ENCODE measurements around the gene KCND1. TPM values are rescaled to one million over a fixed set of nuclear protein-coding genes. Genes with fewer than 3 reads are reported as not detected.

KCND1 gene
- total RNA-seq, 1 experiment from 2014 or later, result 0.51 TPM

- no peak for TF ChIP-seq EZH2 (IDR thresholded peaks at IDR 0.05; ENCODE audit: low read length, unreplicated experiment)
- TF ChIP-seq CTCF (conservative IDR thresholded peaks at IDR 0.05; ENCODE audit: low read depth, low read length), result no peak
- no peak for TF ChIP-seq EZH2phosphoT487 (IDR thresholded peaks at IDR 0.05; ENCODE audit: borderline replicate concordance, low read length)
- ATAC-seq (no peak), DNase-seq (no peak)
- no peak overlapping the region for H3K4me2 ChIP-seq (ENCODE audit: low read length)
- peaks cover 25% of the 10 kb centered on the region for H3K36me3 ChIP-seq (ENCODE audit: low read depth, low read length)
- H3K27ac ChIP-seq (ENCODE audit: low read length), result no peak overlapping the region
- no peak overlapping the region for H2AFZ ChIP-seq (ENCODE audit: low read length)
- no peaks in the 10 kb centered on the region for H3K4me1 ChIP-seq (ENCODE audit: insufficient read depth, low read length)
- H4K20me1 ChIP-seq (ENCODE audit: low read length), result no peaks in the 10 kb centered on the region
- no peaks in the 10 kb centered on the region for H3K9me3 ChIP-seq (ENCODE audit: low read length)
- intact Hi-C loops (cut with micrococcal nuclease), result no loop called here
- no peaks in the 10 kb centered on the region; the same call in 1 of the 2 replicates for H3K79me2 ChIP-seq (ENCODE audit: low read length)
- no peaks in the 10 kb centered on the region for H3K27me3 ChIP-seq (ENCODE audit: low read length)
- POLR2A ChIA-PET (ENCODE audit: unreplicated experiment), result no interaction called here
- H3K9me2 ChIP-seq (replicated peaks; ENCODE audit: low read length), result no peaks in the 10 kb centered on the region
- CTCF ChIA-PET, result no interaction called here
- no TSS peak for BruUV-seq (replicated peaks)
- no peak overlapping the region for H3K9ac ChIP-seq (ENCODE audit: low read length)
- no peak overlapping the region for H3K4me3 ChIP-seq (ENCODE audit: low read length)
- H3F3A ChIP-seq (ENCODE audit: low read length, unreplicated experiment), result no peaks in the 10 kb centered on the region
These were observed 36.9 kb downstream of the KCND1 start for GRCh38 chrX:48934581-48935300.

GRCh38 chrX:48933757-48934156 is 37.9 kb downstream of the KCND1 start:
- H3K4me3 ChIP-seq (ENCODE audit: low read length), result no peak overlapping the region
- POLR2A ChIA-PET (ENCODE audit: unreplicated experiment), result no interaction called here
- no peaks in the 10 kb centered on the region for H3K9me3 ChIP-seq (ENCODE audit: low read length)
- no peaks in the 10 kb centered on the region; the same call in 1 of the 2 replicates for H3K79me2 ChIP-seq (ENCODE audit: low read length)
- H3K4me1 ChIP-seq (ENCODE audit: insufficient read depth, low read length), result no peaks in the 10 kb centered on the region
- no peaks in the 10 kb centered on the region for H3K9me2 ChIP-seq (replicated peaks; ENCODE audit: low read length)
- BruUV-seq (replicated peaks), result no TSS peak
- H4K20me1 ChIP-seq (ENCODE audit: low read length), result no peaks in the 10 kb centered on the region
- H3K9ac ChIP-seq (ENCODE audit: low read length), result no peak overlapping the region
- no peaks in the 10 kb centered on the region for H3K27me3 ChIP-seq (ENCODE audit: low read length)
- CTCF ChIA-PET, result interaction anchor here (0.6 kb wide), 1 partner anchor 67 kb away, joined by 3 read pairs; no protein-coding TSS in a partner anchor
- intact Hi-C loops (cut with micrococcal nuclease), result no loop called here
- no peak overlapping the region for H3K27ac ChIP-seq (ENCODE audit: low read length)
- H2AFZ ChIP-seq (ENCODE audit: low read length), result no peak overlapping the region
- DNase-seq, result no peak
- no peak for ATAC-seq
- no peak for TF ChIP-seq EZH2 (IDR thresholded peaks at IDR 0.05; ENCODE audit: low read length, unreplicated experiment)
- no peak for TF ChIP-seq CTCF (conservative IDR thresholded peaks at IDR 0.05; ENCODE audit: low read depth, low read length)
- no peak for TF ChIP-seq EZH2phosphoT487 (IDR thresholded peaks at IDR 0.05; ENCODE audit: borderline replicate concordance, low read length)
- no peak overlapping the region for H3K4me2 ChIP-seq (ENCODE audit: low read length)
- H3F3A ChIP-seq (ENCODE audit: low read length, unreplicated experiment), result no peaks in the 10 kb centered on the region
- H3K36me3 ChIP-seq (ENCODE audit: low read depth, low read length), result peaks cover 25% of the 10 kb centered on the region

GRCh38 chrX:48927736-48928382 is 43.8 kb downstream of the KCND1 start:
- TF ChIP-seq EZH2phosphoT487 (IDR thresholded peaks at IDR 0.05; ENCODE audit: borderline replicate concordance, low read length) (no peak), CTCF (conservative IDR thresholded peaks at IDR 0.05; ENCODE audit: low read depth, low read length) (no peak), EZH2 (IDR thresholded peaks at IDR 0.05; ENCODE audit: low read length, unreplicated experiment) (no peak)
- BruUV-seq (replicated peaks), result no TSS peak
- H3K4me3 ChIP-seq (ENCODE audit: low read length), result no peak overlapping the region
- no peak overlapping the region for H3K9ac ChIP-seq (ENCODE audit: low read length)
- no peaks in the 10 kb centered on the region for H3K9me2 ChIP-seq (replicated peaks; ENCODE audit: low read length)
- POLR2A ChIA-PET (ENCODE audit: unreplicated experiment), result no interaction called here
- peaks cover 14% of the 10 kb centered on the region for H3K36me3 ChIP-seq (ENCODE audit: low read depth, low read length)
- no peak overlapping the region for H2AFZ ChIP-seq (ENCODE audit: low read length)
- H3K79me2 ChIP-seq (ENCODE audit: low read length), result no peaks in the 10 kb centered on the region
- no peak overlapping the region for H3K27ac ChIP-seq (ENCODE audit: low read length)
- H3K4me1 ChIP-seq (ENCODE audit: insufficient read depth, low read length), result no peaks in the 10 kb centered on the region
- no peaks in the 10 kb centered on the region for H3F3A ChIP-seq (ENCODE audit: low read length, unreplicated experiment)
- H3K9me3 ChIP-seq (ENCODE audit: low read length), result no peaks in the 10 kb centered on the region
- H4K20me1 ChIP-seq (ENCODE audit: low read length), result no peaks in the 10 kb centered on the region
- no peak for ATAC-seq
- no peaks in the 10 kb centered on the region for H3K27me3 ChIP-seq (ENCODE audit: low read length)
- CTCF ChIA-PET, result no interaction called here
- intact Hi-C loops (cut with micrococcal nuclease), result no loop called here
- no peak overlapping the region for H3K4me2 ChIP-seq (ENCODE audit: low read length)
- DNase-seq, result no peak

Data from PC-3 (cell line).